Transverse colon (tissue), 4 donors: Measurements from ENCODE around the gene BACH2. TPM values are rescaled to one million over a fixed set of nuclear protein-coding genes. Genes with fewer than 3 reads are reported as not detected.

Source experiments
- DNase-seq: peaks from one replicate; pipeline ENCODE4 v3.0.0-alpha.2; 2019
- H3K27ac ChIP-seq, 4 donors: fragments of 200-600 bp; sonication (generic); 2 replicates each; pipeline ENCODE4 v1.5.1; 2016 to 2018; ENCODE audit warnings: inconsistent platforms in 4 of 4
- H3K27me3 ChIP-seq: fragments of 200-600 bp; sonication (generic); 2 replicates; pipeline ENCODE4 v1.5.1; 2017; ENCODE audit warnings: inconsistent platforms
- H3K36me3 ChIP-seq, 4 donors: fragments of 200-600 bp; sonication (generic); 2 replicates each; pipeline ENCODE4 v1.5.1; 2017 to 2019; ENCODE audit warnings: inconsistent platforms in 4 of 4
- H3K4me1 ChIP-seq, 4 donors: fragments of 200-600 bp; sonication (generic); 2 replicates each; pipeline ENCODE4 v1.5.1; 2017 to 2020; ENCODE audit warnings: inconsistent platforms in 4 of 4
- H3K4me3 ChIP-seq, 4 donors: fragments of 200-600 bp; sonication (generic); 1 replicate in 1 of 4; 2 replicates in 3 of 4; pipeline versions ENCODE4 v1.5.1 to v1.6.1; 2017 to 2019; ENCODE audit warnings: inconsistent platforms in 4 of 4
- H3K9me3 ChIP-seq, 2 donors: fragments of 200-600 bp; sonication (generic); 2 replicates each; pipeline ENCODE4 v1.5.1; 2017 to 2019; ENCODE audit warnings: inconsistent platforms in 2 of 2
- EP300 ChIP-seq: sonication (generic); formaldehyde crosslinking; IDR thresholded peaks from one replicate; pipeline ENCODE4 v1.6.1; 2017; ENCODE audit warnings: antibody characterized with exemption, low read depth
- POLR2A ChIP-seq: fragments of 450-650 bp; IDR thresholded peaks from one replicate; pipeline ENCODE4 v1.6.1; 2016; ENCODE audit warnings: antibody characterized with exemption, mild to moderate bottlenecking, moderate library complexity
- POLR2AphosphoS5 ChIP-seq, 3 donors: sonication (generic); formaldehyde crosslinking; IDR thresholded peaks; one replicate each; pipeline ENCODE4 v1.6.1; 2016; ENCODE audit warnings: antibody characterized with exemption in 3 of 3
- WGBS, 2 donors: methylation state at CpG; one replicate each; pipeline ENCODE4 v1.1.5; 2018; ENCODE audit warnings: low coverage in 1 of 2; 5-methylcytosine and 5-hydroxymethylcytosine counted together
- in situ Hi-C, 4 donors: fragments of 200-750 bp; cut with MboI; loops; one replicate each; pipeline versions ENCODE4 v1.15.0 to v1.15.1; 2017; ENCODE audit warnings: low sequenced_read_pairs in 3 of 4, low pct_ligation_motif_present in 1 of 4, low pct_unique_long_range_greater_than_20kb in 1 of 4
- intact Hi-C: fragments of 100-400 bp; cut with DNase I; formaldehyde crosslinking; loops from one replicate; pipeline ENCODE4 v1.15.1; 2023; ENCODE audit warnings: low total_unique reads
- small RNA-seq, 4 donors: library from RNA; depleted of rRNA; stranded (forward); fragments of <200 nt; gene quantifications; one replicate each; pipeline ENCODE3, GENCODE V24; 2016
- total RNA-seq, 4 donors: library from RNA; depleted of rRNA; stranded (reverse); fragments of >200 nt; gene quantifications; one replicate each; pipeline ENCODE4 v1.1.0, GENCODE V29; 2016
- TF ChIP-seq, protein P1 (sequence below), 5 experiments: fragments of 200-600 bp in 3 of 5; fragments of 450-650 bp in 2 of 5; sonication (generic) in 3 of 5; IDR thresholded peaks; 1 replicate in 2 of 5; 2 replicates in 3 of 5; pipeline ENCODE4 v1.5.1; 2016 to 2017; ENCODE audit warnings: antibody characterized with exemption in 5 of 5, inconsistent platforms in 3 of 5, mild to moderate bottlenecking in 2 of 5, moderate library complexity in 1 of 5

BACH2 gene
- total RNA-seq, 4 donors from 2014 or later = 0.20 to 7.5 (median 2.4) TPM

- TF ChIP-seq POLR2A (no peak), EP300 (no peak), POLR2AphosphoS5 (IDR thresholded peaks at IDR 0.05) (no peak)
- TF ChIP-seq, protein P1, sequence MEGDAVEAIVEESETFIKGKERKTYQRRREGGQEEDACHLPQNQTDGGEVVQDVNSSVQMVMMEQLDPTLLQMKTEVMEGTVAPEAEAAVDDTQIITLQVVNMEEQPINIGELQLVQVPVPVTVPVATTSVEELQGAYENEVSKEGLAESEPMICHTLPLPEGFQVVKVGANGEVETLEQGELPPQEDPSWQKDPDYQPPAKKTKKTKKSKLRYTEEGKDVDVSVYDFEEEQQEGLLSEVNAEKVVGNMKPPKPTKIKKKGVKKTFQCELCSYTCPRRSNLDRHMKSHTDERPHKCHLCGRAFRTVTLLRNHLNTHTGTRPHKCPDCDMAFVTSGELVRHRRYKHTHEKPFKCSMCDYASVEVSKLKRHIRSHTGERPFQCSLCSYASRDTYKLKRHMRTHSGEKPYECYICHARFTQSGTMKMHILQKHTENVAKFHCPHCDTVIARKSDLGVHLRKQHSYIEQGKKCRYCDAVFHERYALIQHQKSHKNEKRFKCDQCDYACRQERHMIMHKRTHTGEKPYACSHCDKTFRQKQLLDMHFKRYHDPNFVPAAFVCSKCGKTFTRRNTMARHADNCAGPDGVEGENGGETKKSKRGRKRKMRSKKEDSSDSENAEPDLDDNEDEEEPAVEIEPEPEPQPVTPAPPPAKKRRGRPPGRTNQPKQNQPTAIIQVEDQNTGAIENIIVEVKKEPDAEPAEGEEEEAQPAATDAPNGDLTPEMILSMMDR (IDR thresholded peaks at IDR 0.05) = no peak
- Histone ChIP-seq H3K4me3 (peak overlapping the region in 1 of 4 donors; percentile 7), H3K27me3 (peaks cover 47% of the 10 kb centered on the region), H3K27ac (no peak overlapping the region), H3K36me3 (no peaks in the 10 kb centered on the region), H3K9me3 (no peaks in the 10 kb centered on the region), H3K4me1 (no peaks in the 10 kb centered on the region)
- 31 to 50% methylated on average over 2 to 26 of the region's 43 CpGs for WGBS, 2 donors
- DNase-seq = no peak
- in situ Hi-C loops = no loop called here
- intact Hi-C loops = no loop called here
Observed at GRCh38 chr6:89887452-89888137, 409.0 kb downstream of the BACH2 start.

- TF ChIP-seq, protein P1 (IDR thresholded peaks at IDR 0.05) = no peak
- no peak for TF ChIP-seq POLR2AphosphoS5 (IDR thresholded peaks at IDR 0.05)
- TF ChIP-seq POLR2A = no peak
- no peak for TF ChIP-seq EP300
- Histone ChIP-seq H3K4me3 (no peak overlapping the region), H3K9me3 (no peaks in the 10 kb centered on the region), H3K27me3 (peaks cover 37% of the 10 kb centered on the region), H3K36me3 (no peaks in the 10 kb centered on the region), H3K4me1 (no peaks in the 10 kb centered on the region), H3K27ac (no peak overlapping the region)
- intact Hi-C loops = no loop called here
- DNase-seq = no peak
- 95% methylated on average over 40 of the region's 44 CpGs; no CpG with 5 or more reads in 1 of the 2 donors for WGBS, 2 donors
- in situ Hi-C loops = no loop called here
Observed at GRCh38 chr6:89886378-89887120, 410.1 kb downstream of the BACH2 start.

Small RNAs within 50 kb of the gene (small RNA-seq; reads per million reads assigned to genes)
- 0 reads per million in 4 donors for gene MIR4464
- gene RF00019 = 0 reads per million in 4 donors
- 0 reads per million in 4 donors for gene RN7SKP110
